Ovary (tissue), 9 donors: ENCODE results near the gene CDH18. TPM values are rescaled to one million over a fixed set of nuclear protein-coding genes. Genes with fewer than 3 reads are reported as not detected.

Source experiments
- DNase-seq, 5 donors: peaks; one replicate each; pipeline ENCODE4 v3.0.0-alpha.2; 2019 to 2020
- H3K27ac ChIP-seq, 2 donors: fragments of 200-600 bp; one replicate each; pipeline versions ENCODE4 v1.5.1 to v1.8.0; 2019 to 2022
- H3K27me3 ChIP-seq: fragments of 200-600 bp; one replicate; pipeline ENCODE4 v1.8.0; 2022
- H3K36me3 ChIP-seq: fragments of 200-600 bp; sonication (generic); one replicate; pipeline ENCODE4 v1.5.1; 2019
- H3K4me1 ChIP-seq: one replicate; pipeline ENCODE4 v1.8.1; 2013; ENCODE audit warnings: mild to moderate bottlenecking, moderate library complexity; ENCODE audit not compliant: insufficient read depth
- H3K4me3 ChIP-seq: fragments of 200-600 bp; sonication (generic); one replicate; pipeline ENCODE4 v1.5.1; 2017
- H3K9me3 ChIP-seq, 2 donors: fragments of 200-600 bp in 1 of 2; sonication (generic) in 1 of 2; one replicate each; pipeline versions ENCODE4 v1.5.1 to v1.8.1; 2013 to 2019; ENCODE audit warnings: mild to moderate bottlenecking in 1 of 2, moderate library complexity in 1 of 2
- EP300 ChIP-seq: sonication (generic); formaldehyde crosslinking; IDR thresholded peaks from one replicate; pipeline ENCODE4 v1.6.1; 2017; ENCODE audit warnings: antibody characterized with exemption
- POLR2A ChIP-seq: fragments of 450-650 bp; IDR thresholded peaks from one replicate; pipeline ENCODE4 v1.6.1; 2017; ENCODE audit warnings: antibody characterized with exemption, mild to moderate bottlenecking, moderate library complexity
- WGBS, 3 donors: extraction: QIAGEN DNeasy Blood & Tissue Kit in 1 of 3; methylation state at CpG; one replicate each; pipeline versions ENCODE4 v1.1.5 to v1.1.7; 2013 to 2017; 5-methylcytosine and 5-hydroxymethylcytosine counted together
- intact Hi-C, 4 donors: fragments of 100-400 bp; cut with DNase I; formaldehyde crosslinking; loops; one replicate each; pipeline versions ENCODE4 v1.11.0 to v1.15.1; 2022 to 2023
- polyA plus RNA-seq, 2 donors: library from polyadenylated mRNA; stranded (reverse); fragments of 200-250 nt in 1 of 2; fragments of 350-450 nt in 1 of 2; fragmentation: Illumina TruSeq in 1 of 2; extraction: RNeasy Lipid Tissue Mini Kit (QIAGEN cat#74804) in 1 of 2; gene quantifications; one replicate each; pipeline ENCODE4 v1.2.3, GENCODE V29; 2013 to 2014
- total RNA-seq, 7 donors: library from RNA; depleted of rRNA in 2 of 7; stranded (reverse); fragments of >200 nt in 2 of 7; fragmentation: NEBNext Ultra II Directional in 3 of 7; extraction: Animal tissue kit (Norgen Biotek cat#: 25700) in 3 of 7; gene quantifications; one replicate each; pipeline versions ENCODE4 v1.1.0 to v1.2.4, GENCODE V29; 2016 to 2023
- TF ChIP-seq, protein P1 (sequence below), 3 donors: fragments of 450-650 bp in 2 of 3; fragments of 200-600 bp in 1 of 3; IDR thresholded peaks; one replicate each; pipeline versions ENCODE4 v1.5.1 to v1.8.0; 2016 to 2022; ENCODE audit warnings: antibody characterized with exemption in 3 of 3, mild to moderate bottlenecking in 1 of 3
- donor health status: DM: no; HTN: no; CAD: no; lungs with moderate emphysema.
- donor health status: DM: no; HTN: no; CAD: no.
- donor health status: Bipolar disorder and iron deficiency.
- donor health status: DM: yes; HTN: yes; CAD: no.
- donor health status: DM: no; HTN: no; CAD: no.
- donor health status: DM: yes; HTN: yes; CAD: no.

Gene CDH18
- total and polyA plus RNA-seq, 9 donors, result 0.06 to 0.27 TPM; not detected in 7

GRCh38 chr5:20017021-20017420 lies 29.0 kb upstream of the CDH18 start:
- no peak for DNase-seq
- H3K27me3 ChIP-seq, result no peaks in the 10 kb centered on the region
- no peaks in the 10 kb centered on the region for H3K9me3 ChIP-seq
- H3K4me1 ChIP-seq, result no peaks in the 10 kb centered on the region
- no peaks in the 10 kb centered on the region for H3K36me3 ChIP-seq
- no peak overlapping the region for H3K4me3 ChIP-seq
- intact Hi-C loops, result no loop called here
- H3K27ac ChIP-seq, result no peak overlapping the region
- TF ChIP-seq, protein P1, sequence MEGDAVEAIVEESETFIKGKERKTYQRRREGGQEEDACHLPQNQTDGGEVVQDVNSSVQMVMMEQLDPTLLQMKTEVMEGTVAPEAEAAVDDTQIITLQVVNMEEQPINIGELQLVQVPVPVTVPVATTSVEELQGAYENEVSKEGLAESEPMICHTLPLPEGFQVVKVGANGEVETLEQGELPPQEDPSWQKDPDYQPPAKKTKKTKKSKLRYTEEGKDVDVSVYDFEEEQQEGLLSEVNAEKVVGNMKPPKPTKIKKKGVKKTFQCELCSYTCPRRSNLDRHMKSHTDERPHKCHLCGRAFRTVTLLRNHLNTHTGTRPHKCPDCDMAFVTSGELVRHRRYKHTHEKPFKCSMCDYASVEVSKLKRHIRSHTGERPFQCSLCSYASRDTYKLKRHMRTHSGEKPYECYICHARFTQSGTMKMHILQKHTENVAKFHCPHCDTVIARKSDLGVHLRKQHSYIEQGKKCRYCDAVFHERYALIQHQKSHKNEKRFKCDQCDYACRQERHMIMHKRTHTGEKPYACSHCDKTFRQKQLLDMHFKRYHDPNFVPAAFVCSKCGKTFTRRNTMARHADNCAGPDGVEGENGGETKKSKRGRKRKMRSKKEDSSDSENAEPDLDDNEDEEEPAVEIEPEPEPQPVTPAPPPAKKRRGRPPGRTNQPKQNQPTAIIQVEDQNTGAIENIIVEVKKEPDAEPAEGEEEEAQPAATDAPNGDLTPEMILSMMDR (IDR thresholded peaks at IDR 0.05), result no peak
- TF ChIP-seq POLR2A, result no peak
- no peak for TF ChIP-seq EP300
- WGBS, 3 donors, result 59 to 66% (median 66%) methylated on average over 1 of the region's 1 CpG

GRCh38 chr5:20000416-20000815 lies 12.4 kb upstream of the CDH18 start:
- Histone ChIP-seq H3K27me3 (no peaks in the 10 kb centered on the region), H3K4me3 (no peak overlapping the region), H3K27ac (no peak overlapping the region), H3K36me3 (no peaks in the 10 kb centered on the region), H3K4me1 (no peaks in the 10 kb centered on the region), H3K9me3 (no peaks in the 10 kb centered on the region)
- TF ChIP-seq POLR2A (no peak), EP300 (no peak)
- TF ChIP-seq, protein P1 (IDR thresholded peaks at IDR 0.05), result no peak
- DNase-seq, result no peak
- intact Hi-C loops, result no loop called here

GRCh38 chr5:19988457-19988856 lies 457 bp upstream of the CDH18 start:
- Histone ChIP-seq H3K27me3 (no peaks in the 10 kb centered on the region), H3K4me1 (no peaks in the 10 kb centered on the region), H3K36me3 (no peaks in the 10 kb centered on the region), H3K27ac (no peak overlapping the region), H3K4me3 (no peak overlapping the region), H3K9me3 (no peaks in the 10 kb centered on the region)
- WGBS, 3 donors, result 14 to 18% (median 18%) methylated on average over 12 of the region's 12 CpGs
- intact Hi-C loops, result no loop called here
- TF ChIP-seq EP300, result no peak
- TF ChIP-seq, protein P1 (IDR thresholded peaks at IDR 0.05), result no peak
- no peak for TF ChIP-seq POLR2A
- DNase-seq, result no peak

DNA sequence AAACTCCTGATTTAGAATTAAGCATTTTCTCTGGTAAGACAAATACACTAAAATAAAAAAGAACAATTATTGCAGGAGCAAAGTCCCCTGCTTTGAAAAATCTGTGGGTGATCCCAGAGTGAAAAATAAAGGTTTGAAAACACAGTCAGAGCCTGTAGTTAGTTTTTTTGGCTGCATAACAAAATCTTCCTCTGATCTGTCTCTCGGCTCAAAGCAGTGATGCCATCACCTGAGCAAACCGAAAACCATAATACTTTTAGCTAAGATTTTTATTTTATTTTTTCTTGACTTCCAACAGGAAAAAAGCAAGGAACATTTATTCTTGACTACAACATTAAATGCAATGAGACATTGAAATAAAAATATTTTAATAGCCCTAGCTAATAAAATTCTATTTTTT lies 1.2 kb downstream of the CDH18 start:
- TF ChIP-seq, protein P1 (IDR thresholded peaks at IDR 0.05), result no peak
- TF ChIP-seq EP300, result no peak
- no peak for TF ChIP-seq POLR2A
- H3K4me3 ChIP-seq, result no peak overlapping the region
- H3K4me1 ChIP-seq, result no peaks in the 10 kb centered on the region
- no peaks in the 10 kb centered on the region for H3K27me3 ChIP-seq
- no peaks in the 10 kb centered on the region for H3K9me3 ChIP-seq
- WGBS, 3 donors, result 73 to 78% (median 76%) methylated on average over 2 of the region's 2 CpGs
- intact Hi-C loops, result no loop called here
- no peak overlapping the region for H3K27ac ChIP-seq
- no peak for DNase-seq
- no peaks in the 10 kb centered on the region for H3K36me3 ChIP-seq
